ENCODE measurements around the gene POLRMT. TPM values are rescaled to one million over a fixed set of nuclear protein-coding genes. Genes with fewer than 3 reads are reported as not detected.

POLRMT gene
- total RNA-seq, 4 donors from 2014 or later: 43.9 to 83.4 (median 73.8) TPM

GRCh38 chr19:618674-619285, 14.6 kb downstream of the POLRMT start:
- in situ Hi-C loops (cut with MboI; ENCODE audit: low sequenced_read_pairs in 4 of 4) (no loop called here), intact Hi-C loops (cut with DNase I; ENCODE audit: low total_unique reads) (no loop called here)
- no peak overlapping the region for H3K27ac ChIP-seq
- peaks cover 0 to 2% (median 0%) of the 10 kb centered on the region in 3 donors for H3K27me3 ChIP-seq
- ATAC-seq (no peak), DNase-seq (no peak)
- peaks cover 0 to 54% of the 10 kb centered on the region in 2 donors for H3K36me3 ChIP-seq
- H3K4me1 ChIP-seq: no peaks in the 10 kb centered on the region
- H3K4me3 ChIP-seq: no peak overlapping the region
- no peaks in the 10 kb centered on the region for H3K9me3 ChIP-seq
- TF ChIP-seq CTCF (IDR thresholded peaks at IDR 0.05 in 4 of 5, conservative IDR thresholded peaks at IDR 0.05 in 1 of 5): no peak

- Histone ChIP-seq H3K36me3 (peaks cover 0 to 50% of the 10 kb centered on the region in 2 donors), H3K4me3 (no peak overlapping the region), H3K27me3 (peaks cover 0 to 2% (median 0%) of the 10 kb centered on the region in 3 donors), H3K27ac (no peak overlapping the region), H3K9me3 (no peaks in the 10 kb centered on the region), H3K4me1 (no peaks in the 10 kb centered on the region)
- ATAC-seq: no peak
- in situ Hi-C loops (cut with MboI; ENCODE audit: low sequenced_read_pairs in 4 of 4) (no loop called here), intact Hi-C loops (cut with DNase I; ENCODE audit: low total_unique reads) (no loop called here)
- no peak for TF ChIP-seq POLR2A (IDR thresholded peaks at IDR 0.05)
- no peak for TF ChIP-seq CTCF (IDR thresholded peaks at IDR 0.05 in 4 of 5, conservative IDR thresholded peaks at IDR 0.05 in 1 of 5)
- no peak for DNase-seq
Observed at GRCh38 chr19:618247-618619, 15.1 kb downstream of the POLRMT start.

- Histone ChIP-seq H3K9me3 (no peaks in the 10 kb centered on the region), H3K27ac (no peak overlapping the region), H3K4me3 (no peak overlapping the region), H3K27me3 (peaks cover 0 to 2% (median 0%) of the 10 kb centered on the region in 3 donors), H3K4me1 (no peaks in the 10 kb centered on the region), H3K36me3 (peaks cover 0 to 47% of the 10 kb centered on the region in 2 donors)
- in situ Hi-C loops (cut with MboI; ENCODE audit: low sequenced_read_pairs in 4 of 4): no loop called here
- ATAC-seq: no peak
- intact Hi-C loops (cut with DNase I; ENCODE audit: low total_unique reads): no loop called here
- DNase-seq: no peak
- no peak for TF ChIP-seq POLR2A (IDR thresholded peaks at IDR 0.05)
- TF ChIP-seq CTCF (IDR thresholded peaks at IDR 0.05 in 4 of 5, conservative IDR thresholded peaks at IDR 0.05 in 1 of 5): no peak
Observed at GRCh38 chr19:617551-618246, 15.6 kb downstream of the POLRMT start.

- ATAC-seq (no peak), DNase-seq (no peak)
- H3K36me3 ChIP-seq: peaks cover 0 to 39% of the 10 kb centered on the region in 2 donors
- no peak overlapping the region for H3K27ac ChIP-seq
- TF ChIP-seq CTCF (IDR thresholded peaks at IDR 0.05 in 4 of 5, conservative IDR thresholded peaks at IDR 0.05 in 1 of 5): no peak
- no peak for TF ChIP-seq POLR2A (IDR thresholded peaks at IDR 0.05)
- H3K27me3 ChIP-seq: peaks cover 0 to 2% (median 0%) of the 10 kb centered on the region in 3 donors
- no peak overlapping the region for H3K4me3 ChIP-seq
- no peaks in the 10 kb centered on the region for H3K9me3 ChIP-seq
- in situ Hi-C loops (cut with MboI; ENCODE audit: low sequenced_read_pairs in 4 of 4): no loop called here
- H3K4me1 ChIP-seq: no peaks in the 10 kb centered on the region
- intact Hi-C loops (cut with DNase I; ENCODE audit: low total_unique reads): no loop called here
Observed at GRCh38 chr19:616747-617526, 16.4 kb downstream of the POLRMT start.
